ENCODE data around the gene FARP1. TPM values are rescaled to one million over a fixed set of nuclear protein-coding genes. Genes with fewer than 3 reads are reported as not detected.

The FARP1 gene
- total and polyA plus RNA-seq, 8 donors = 11.6 to 319 (median 70.3) TPM

- peaks cover 25 to 76% (median 58%) of the 10 kb centered on the region in 4 donors for H3K36me3 ChIP-seq
- no peaks in the 10 kb centered on the region for H3K9me3 ChIP-seq
- H3K4me1 ChIP-seq = peaks cover 0 to 34% (median 22%) of the 10 kb centered on the region in 4 donors
- H3K27me3 ChIP-seq = no peaks in the 10 kb centered on the region
- DNase-seq = no peak
- H3K4me3 ChIP-seq = no peak overlapping the region
- intact Hi-C loops (cut with DNase I; ENCODE audit: low total_unique reads) = loop anchor here (5.0 kb wide), 1 partner anchor 211 kb away; no protein-coding TSS in a partner anchor
- WGBS, 5 donors = 80 to 92% (median 86%) methylated on average over 4 to 11 of the region's 11 CpGs
- no peak for TF ChIP-seq EP300 (IDR thresholded peaks at IDR 0.05)
- TF ChIP-seq POLR2AphosphoS5 (IDR thresholded peaks at IDR 0.05) = no peak
- TF ChIP-seq CTCF (IDR thresholded peaks at IDR 0.05) = no peak
- no peak for TF ChIP-seq POLR2A (IDR thresholded peaks at IDR 0.05)
- peak overlapping the region in 3 of 5 donors; percentile 55 to 76 (median 66) for H3K27ac ChIP-seq
Observed at GRCh38 chr13:98446234-98446621, 303.3 kb downstream of the FARP1 start.

GRCh38 chr13:98447130-98447529 lies 304.2 kb downstream of the FARP1 start:
- Histone ChIP-seq H3K36me3 (peaks cover 29 to 75% (median 57%) of the 10 kb centered on the region in 4 donors), H3K9me3 (no peaks in the 10 kb centered on the region), H3K27ac (peak overlapping the region in 1 of 5 donors; percentile 76), H3K4me1 (peaks cover 0 to 43% (median 26%) of the 10 kb centered on the region in 4 donors), H3K27me3 (no peaks in the 10 kb centered on the region), H3K4me3 (no peak overlapping the region)
- 86 to 95% (median 93%) methylated on average over 5 of the region's 5 CpGs for WGBS, 5 donors
- intact Hi-C loops (cut with DNase I; ENCODE audit: low total_unique reads) = loop anchor here (5.0 kb wide), 1 partner anchor 210 kb away; no protein-coding TSS in a partner anchor
- no peak for TF ChIP-seq EP300 (IDR thresholded peaks at IDR 0.05)
- TF ChIP-seq CTCF (IDR thresholded peaks at IDR 0.05) = no peak
- no peak for TF ChIP-seq POLR2A (IDR thresholded peaks at IDR 0.05)
- TF ChIP-seq POLR2AphosphoS5 (IDR thresholded peaks at IDR 0.05) = no peak
- no peak for DNase-seq

GRCh38 chr13:98447881-98448641 lies 305.2 kb downstream of the FARP1 start:
- intact Hi-C loops (cut with DNase I; ENCODE audit: low total_unique reads) = loop anchor here (5.0 kb wide), 1 partner anchor 209 kb away; no protein-coding TSS in a partner anchor

GRCh38 chr13:98448642-98448928 lies 305.7 kb downstream of the FARP1 start:
- intact Hi-C loops (cut with DNase I; ENCODE audit: low total_unique reads) = loop anchor here (5.0 kb wide), 1 partner anchor 209 kb away; no protein-coding TSS in a partner anchor
- Histone ChIP-seq H3K27me3 (no peaks in the 10 kb centered on the region), H3K9me3 (no peaks in the 10 kb centered on the region), H3K4me3 (no peak overlapping the region), H3K4me1 (peaks cover 0 to 45% (median 27%) of the 10 kb centered on the region in 4 donors), H3K27ac (peak overlapping the region in 1 of 5 donors; percentile 76), H3K36me3 (peaks cover 31 to 81% (median 63%) of the 10 kb centered on the region in 4 donors)
- 84 to 93% (median 89%) methylated on average over 5 of the region's 5 CpGs for WGBS, 5 donors
- no peak for DNase-seq
- TF ChIP-seq EP300 (IDR thresholded peaks at IDR 0.05) (no peak), POLR2A (IDR thresholded peaks at IDR 0.05) (no peak), CTCF (IDR thresholded peaks at IDR 0.05) (no peak), POLR2AphosphoS5 (IDR thresholded peaks at IDR 0.05) (no peak)

More at GRCh38 chr13:98447881-98448641, 305.2 kb downstream of the FARP1 start:
- DNase-seq = peak in 1 of 2 donors; percentile 74
- Histone ChIP-seq H3K4me3 (no peak overlapping the region), H3K4me1 (peaks cover 0 to 45% (median 27%) of the 10 kb centered on the region in 4 donors), H3K27ac (peak overlapping the region in 1 of 5 donors; percentile 76), H3K36me3 (peaks cover 31 to 76% (median 58%) of the 10 kb centered on the region in 4 donors), H3K27me3 (no peaks in the 10 kb centered on the region), H3K9me3 (no peaks in the 10 kb centered on the region)
- WGBS, 5 donors = 72 to 80% (median 77%) methylated on average over 28 of the region's 28 CpGs
- TF ChIP-seq POLR2AphosphoS5 (IDR thresholded peaks at IDR 0.05) (no peak), CTCF (IDR thresholded peaks at IDR 0.05) (peak in 4 of 7 experiments; percentile 19 to 42 (median 28))
